Epithelial cell of esophagus (primary cell): Measurements from ENCODE around the gene SLC12A3.

Experiments
- DNase-seq: peaks from one replicate; pipeline ENCODE4 v3.0.0; 2010; ENCODE audit warnings: low read depth
- H3K4me3 ChIP-seq: 2 replicates; pipeline ENCODE4 v1.5.1; 2011; ENCODE audit warnings: mild to moderate bottlenecking, low read length, control low read depth
- CTCF ChIP-seq: IDR thresholded peaks from 2 replicates; pipeline ENCODE4 v1.5.1; 2011; ENCODE audit warnings: low read depth, mild to moderate bottlenecking, low read length, control low read depth, inconsistent platforms; ENCODE audit not compliant: insufficient read depth; ENCODE audit errors: missing control alignments

SLC12A3 gene

GRCh38 chr16:56910654-56911539, 45.9 kb downstream of the SLC12A3 start:
- DNase-seq, result peak; percentile 71
- TF ChIP-seq CTCF, result no peak
- no peak overlapping the region for H3K4me3 ChIP-seq

GRCh38 chr16:56911771-56912571, 47.0 kb downstream of the SLC12A3 start:
- no peak overlapping the region for H3K4me3 ChIP-seq
- no peak for TF ChIP-seq CTCF
- DNase-seq, result no peak

- no peak for TF ChIP-seq CTCF
- DNase-seq, result peak; percentile 91
- H3K4me3 ChIP-seq, result no peak overlapping the region
Observed at GRCh38 chr16:56912746-56913708, 48.0 kb downstream of the SLC12A3 start.

GRCh38 chr16:56914896-56915295, 49.9 kb downstream of the SLC12A3 start:
- DNase-seq, result no peak
- TF ChIP-seq CTCF, result no peak
- no peak overlapping the region for H3K4me3 ChIP-seq

GRCh38 chr16:56915336-56916119, 50.5 kb downstream of the SLC12A3 start:
- no peak for TF ChIP-seq CTCF
- DNase-seq, result no peak
- no peak overlapping the region for H3K4me3 ChIP-seq
